Cardiac septum (tissue), 1 donor: ENCODE measurements around the gene CIRBP. TPM values are rescaled to one million over a fixed set of nuclear protein-coding genes. Genes with fewer than 3 reads are reported as not detected.

Experiments used
- DNase-seq: peaks from one replicate; pipeline ENCODE4 v3.0.0-alpha.2; 2020; ENCODE audit warnings: low spot score
- intact Hi-C: fragments of 100-400 bp; cut with DNase I; formaldehyde crosslinking; loops from one replicate; pipeline ENCODE4 v1.14.0; 2022
- total RNA-seq: library from RNA; stranded (reverse); fragmentation: NEBNext Ultra II Directional; extraction: Animal tissue kit (Norgen Biotek cat#: 25700); gene quantifications from one replicate; pipeline ENCODE4 v1.2.1, GENCODE V29; 2021
- donor health status: DM: no; HTN: no; CAD: no.

CIRBP gene
- total RNA-seq, 1 donor from 2014 or later = 318 TPM

- DNase-seq = no peak
- intact Hi-C loops = no loop called here
These were observed 14.2 kb downstream of the CIRBP start for GRCh38 chr19:1283207-1283916.

GRCh38 chr19:1283917-1284292, 14.8 kb downstream of the CIRBP start:
- DNase-seq = no peak
- intact Hi-C loops = no loop called here

GRCh38 chr19:1284293-1284978, 15.3 kb downstream of the CIRBP start:
- intact Hi-C loops = no loop called here

GRCh38 chr19:1284979-1285736, 16.0 kb downstream of the CIRBP start:
- intact Hi-C loops = no loop called here
- no peak for DNase-seq

More at GRCh38 chr19:1284293-1284978, 15.3 kb downstream of the CIRBP start:
- no peak for DNase-seq

- intact Hi-C loops = no loop called here
These were observed 16.7 kb downstream of the CIRBP start, which contains the start of gene EFNA2 for GRCh38 chr19:1285737-1286360. EFNA2 (plus strand) TSS chr19:1285873; CDS start chr19:1286169, 296 bp downstream.

GRCh38 chr19:1286487-1287353, 17.6 kb downstream of the CIRBP start:
- intact Hi-C loops = no loop called here
- DNase-seq = no peak

More at GRCh38 chr19:1285737-1286360, 16.7 kb downstream of the CIRBP start, which contains the start of gene EFNA2:
- no peak for DNase-seq

- DNase-seq = no peak
- intact Hi-C loops = no loop called here
These were observed 18.5 kb downstream of the CIRBP start for GRCh38 chr19:1287354-1288225.

GRCh38 chr19:1288226-1288612, 19.1 kb downstream of the CIRBP start:
- intact Hi-C loops = no loop called here
- no peak for DNase-seq

GRCh38 chr19:1288833-1289685, 19.9 kb downstream of the CIRBP start:
- intact Hi-C loops = no loop called here
- no peak for DNase-seq

GRCh38 chr19:1289686-1290025, 20.5 kb downstream of the CIRBP start:
- DNase-seq = no peak
- intact Hi-C loops = no loop called here

GRCh38 chr19:1290196-1290702, 21.1 kb downstream of the CIRBP start:
- intact Hi-C loops = no loop called here
- no peak for DNase-seq

- DNase-seq = no peak
- intact Hi-C loops = no loop called here
These were observed 21.8 kb downstream of the CIRBP start for GRCh38 chr19:1290703-1291651.

- intact Hi-C loops = no loop called here
- no peak for DNase-seq
These were observed 22.8 kb downstream of the CIRBP start for GRCh38 chr19:1291761-1292418.

- intact Hi-C loops = no loop called here
- DNase-seq = no peak
These were observed 23.5 kb downstream of the CIRBP start for GRCh38 chr19:1292419-1293151.
